KMS-11 (cell line): ENCODE measurements around the gene GPRIN3.

Experiments used
- H2AFZ ChIP-seq: fragments of 200-600 bp; sonication (generic); 2 replicates; pipeline ENCODE4 v1.6.1; 2016; ENCODE audit warnings: antibody characterized with exemption, mixed run types, low read depth
- H3K27ac ChIP-seq: fragments of 200-600 bp; sonication (generic); 2 replicates; pipeline ENCODE4 v1.6.1; 2016; ENCODE audit warnings: mild to moderate bottlenecking, mixed run types
- H3K27me3 ChIP-seq: fragments of 200-600 bp; sonication (generic); 2 replicates; pipeline ENCODE4 v1.6.1; 2017; ENCODE audit warnings: mild to moderate bottlenecking, low read depth, mixed run types, moderate library complexity; ENCODE audit not compliant: insufficient read depth
- H3K36me3 ChIP-seq: fragments of 200-600 bp; sonication (generic); 2 replicates; pipeline ENCODE4 v1.6.1; 2017; ENCODE audit warnings: mild to moderate bottlenecking, mixed run types; ENCODE audit not compliant: insufficient read depth
- H3K4me1 ChIP-seq: fragments of 200-600 bp; sonication (generic); 2 replicates; pipeline ENCODE4 v1.6.1; 2016; ENCODE audit warnings: mild to moderate bottlenecking, low read depth, mixed run types; ENCODE audit not compliant: poor library complexity, severe bottlenecking
- H3K4me2 ChIP-seq: fragments of 200-600 bp; sonication (generic); 2 replicates; pipeline ENCODE4 v1.7.0; 2016; ENCODE audit warnings: mild to moderate bottlenecking, mixed run types
- H3K4me3 ChIP-seq: fragments of 200-600 bp; sonication (generic); IDR thresholded peaks from 2 replicates; pipeline ENCODE4 v1.6.1; 2017; ENCODE audit warnings: low read depth, low read length, mixed read lengths; ENCODE audit not compliant: insufficient read depth
- H3K79me2 ChIP-seq: fragments of 200-600 bp; sonication (generic); 2 replicates; pipeline ENCODE4 v1.6.1; 2016; ENCODE audit warnings: low read depth, mixed run types; ENCODE audit not compliant: insufficient read depth
- H3K9ac ChIP-seq: fragments of 200-600 bp; sonication (generic); 2 replicates; pipeline ENCODE4 v1.6.1; 2016; ENCODE audit warnings: mild to moderate bottlenecking, mixed run types
- H4K20me1 ChIP-seq: fragments of 200-600 bp; sonication (generic); 2 replicates; pipeline ENCODE4 v1.6.1; 2016; ENCODE audit warnings: mild to moderate bottlenecking, mixed run types; ENCODE audit not compliant: insufficient read depth
- TF ChIP-seq, protein P1 (sequence below): fragments of 200-600 bp; sonication (generic); conservative IDR thresholded peaks from 2 replicates; pipeline ENCODE4 v1.6.1; 2017; ENCODE audit warnings: low read depth, mild to moderate bottlenecking, antibody characterized with exemption, low read length, moderate library complexity, mixed read lengths

The GPRIN3 gene

DNA sequence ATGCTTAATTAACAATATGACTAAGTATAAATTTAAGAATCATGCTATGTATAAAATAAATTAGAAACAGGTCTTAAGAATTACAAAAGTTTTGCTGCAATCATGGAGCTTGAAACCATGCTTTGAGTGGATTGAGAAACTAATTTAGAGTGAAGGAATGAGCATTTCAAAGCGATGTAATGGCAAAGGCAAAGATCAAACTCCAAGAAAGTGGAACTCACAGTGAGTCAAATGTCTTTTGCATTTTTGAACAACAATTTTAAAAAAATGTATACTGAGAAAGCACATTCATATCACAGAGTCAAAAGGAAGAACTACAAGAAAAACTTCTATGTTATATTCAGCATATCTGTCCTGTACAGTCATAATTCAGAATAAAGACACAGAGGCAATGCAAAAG, 6.6 kb downstream of the GPRIN3 start:
- Histone ChIP-seq H3K27me3 (no peaks in the 10 kb centered on the region), H4K20me1 (no peaks in the 10 kb centered on the region), H3K9ac (peak overlapping the region; percentile 71), H2AFZ (no peak overlapping the region), H3K4me3 (no peak overlapping the region), H3K4me2 (peak overlapping the region; percentile 98), H3K79me2 (peaks cover 93% of the 10 kb centered on the region), H3K4me1 (peaks cover 70% of the 10 kb centered on the region), H3K36me3 (no peaks in the 10 kb centered on the region), H3K27ac (peak overlapping the region; percentile 89)
- TF ChIP-seq, protein P1, sequence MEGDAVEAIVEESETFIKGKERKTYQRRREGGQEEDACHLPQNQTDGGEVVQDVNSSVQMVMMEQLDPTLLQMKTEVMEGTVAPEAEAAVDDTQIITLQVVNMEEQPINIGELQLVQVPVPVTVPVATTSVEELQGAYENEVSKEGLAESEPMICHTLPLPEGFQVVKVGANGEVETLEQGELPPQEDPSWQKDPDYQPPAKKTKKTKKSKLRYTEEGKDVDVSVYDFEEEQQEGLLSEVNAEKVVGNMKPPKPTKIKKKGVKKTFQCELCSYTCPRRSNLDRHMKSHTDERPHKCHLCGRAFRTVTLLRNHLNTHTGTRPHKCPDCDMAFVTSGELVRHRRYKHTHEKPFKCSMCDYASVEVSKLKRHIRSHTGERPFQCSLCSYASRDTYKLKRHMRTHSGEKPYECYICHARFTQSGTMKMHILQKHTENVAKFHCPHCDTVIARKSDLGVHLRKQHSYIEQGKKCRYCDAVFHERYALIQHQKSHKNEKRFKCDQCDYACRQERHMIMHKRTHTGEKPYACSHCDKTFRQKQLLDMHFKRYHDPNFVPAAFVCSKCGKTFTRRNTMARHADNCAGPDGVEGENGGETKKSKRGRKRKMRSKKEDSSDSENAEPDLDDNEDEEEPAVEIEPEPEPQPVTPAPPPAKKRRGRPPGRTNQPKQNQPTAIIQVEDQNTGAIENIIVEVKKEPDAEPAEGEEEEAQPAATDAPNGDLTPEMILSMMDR: no peak

DNA sequence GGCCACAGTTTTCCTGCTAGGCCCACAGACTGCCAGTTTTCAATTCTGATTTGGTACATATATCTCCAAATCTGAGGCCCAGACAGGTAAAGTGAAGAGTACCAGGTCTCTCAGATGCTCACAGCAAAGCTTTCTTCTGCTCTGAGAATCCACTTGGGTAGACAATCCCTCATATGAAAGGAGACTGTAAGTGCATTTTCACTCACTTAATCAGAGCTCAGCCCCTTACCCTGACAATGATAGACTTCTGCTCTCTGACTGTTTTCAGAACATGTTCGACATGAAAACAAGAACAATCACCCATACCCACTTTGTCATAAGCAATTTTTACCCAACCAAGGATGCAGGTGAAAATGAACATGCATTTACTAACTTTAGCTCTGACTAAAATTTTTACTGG, 7.1 kb downstream of the GPRIN3 start:
- H4K20me1 ChIP-seq: no peaks in the 10 kb centered on the region
- H2AFZ ChIP-seq: no peak overlapping the region
- peak overlapping the region; percentile 89 for H3K27ac ChIP-seq
- no peak overlapping the region for H3K4me3 ChIP-seq
- H3K79me2 ChIP-seq: peaks cover 93% of the 10 kb centered on the region
- H3K27me3 ChIP-seq: no peaks in the 10 kb centered on the region
- H3K9ac ChIP-seq: peak overlapping the region; percentile 71
- TF ChIP-seq, protein P1: no peak
- H3K36me3 ChIP-seq: no peaks in the 10 kb centered on the region
- peak overlapping the region; percentile 98 for H3K4me2 ChIP-seq
- peaks cover 75% of the 10 kb centered on the region for H3K4me1 ChIP-seq

DNA sequence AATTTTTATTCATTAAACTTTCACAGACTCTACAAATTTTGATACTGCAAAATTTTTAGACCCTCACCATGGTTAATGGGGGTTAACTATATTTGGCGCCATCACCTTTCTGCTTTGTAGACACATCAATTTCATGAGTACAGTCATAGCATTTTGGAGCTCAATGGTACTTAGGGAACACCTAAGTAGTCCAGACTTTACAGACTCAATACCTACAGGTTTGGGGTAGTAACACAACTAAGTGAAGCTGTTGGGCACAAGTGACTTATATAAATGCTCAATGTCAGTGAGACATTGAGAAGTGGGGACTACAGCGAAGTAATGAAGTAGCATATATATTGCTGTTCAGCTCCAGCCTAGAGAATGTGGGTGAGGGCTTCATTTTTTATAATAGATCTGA, 7.5 kb downstream of the GPRIN3 start:
- TF ChIP-seq, protein P1: no peak
- Histone ChIP-seq H2AFZ (no peak overlapping the region), H3K36me3 (no peaks in the 10 kb centered on the region), H3K4me1 (peaks cover 79% of the 10 kb centered on the region), H3K27me3 (no peaks in the 10 kb centered on the region), H3K4me2 (peak overlapping the region; percentile 98), H4K20me1 (no peaks in the 10 kb centered on the region), H3K9ac (peak overlapping the region; percentile 71), H3K4me3 (peak overlapping the region; percentile 32), H3K79me2 (peaks cover 93% of the 10 kb centered on the region), H3K27ac (peak overlapping the region; percentile 89)

DNA sequence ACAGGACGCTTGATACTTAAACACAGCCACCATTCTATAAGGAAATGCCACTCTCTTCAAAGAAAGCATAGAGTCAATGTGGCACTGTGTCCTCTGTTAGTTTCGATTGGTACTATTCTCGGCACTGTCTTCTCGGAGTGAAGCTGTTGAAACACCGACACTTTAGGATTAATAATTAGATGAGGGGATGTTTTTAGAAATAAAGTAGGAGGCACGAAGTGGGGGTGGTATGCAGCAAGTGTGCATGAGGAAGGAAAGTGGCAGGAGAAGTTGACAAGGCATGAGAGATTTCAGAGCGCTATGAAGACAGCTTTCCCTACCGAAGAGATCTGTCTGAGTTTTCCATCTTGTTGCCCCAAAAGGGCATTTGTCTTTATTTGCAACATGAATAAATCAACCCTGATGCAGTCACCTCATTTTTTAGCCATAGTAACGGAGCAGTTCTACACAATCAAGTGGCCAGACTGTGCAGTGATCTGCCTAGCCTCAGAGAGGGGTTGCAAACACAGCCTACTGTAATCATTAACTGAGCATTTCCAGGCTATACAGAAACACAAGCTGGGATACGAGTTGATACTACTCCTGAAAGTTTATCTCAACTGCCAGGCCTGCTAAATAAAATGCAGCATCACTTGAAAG, 8.3 kb downstream of the GPRIN3 start:
- Histone ChIP-seq H2AFZ (no peak overlapping the region), H3K9ac (peak overlapping the region; percentile 71), H3K79me2 (peaks cover 93% of the 10 kb centered on the region), H3K4me2 (peak overlapping the region; percentile 98), H4K20me1 (no peaks in the 10 kb centered on the region), H3K4me3 (peak overlapping the region; percentile 32), H3K36me3 (no peaks in the 10 kb centered on the region), H3K27me3 (no peaks in the 10 kb centered on the region), H3K27ac (peak overlapping the region; percentile 89), H3K4me1 (peaks cover 81% of the 10 kb centered on the region)
- TF ChIP-seq, protein P1: no peak; the same call in 1 of the 2 replicates
